LNCAP (cell line): ENCODE results near the gene DUSP15.

Experiments
- CTCF ChIP-seq: fragments of 450-650 bp; IDR thresholded peaks from 2 replicates; pipeline ENCODE4 v1.5.1; 2017; ENCODE audit warnings: mild to moderate bottlenecking

DUSP15 gene

GRCh38 chr20:31856516-31856915 is 13.8 kb downstream of the DUSP15 start:
- no peak for TF ChIP-seq CTCF

GRCh38 chr20:31853481-31853880 is 16.8 kb downstream of the DUSP15 start:
- TF ChIP-seq CTCF: no peak

- TF ChIP-seq CTCF: no peak
Measured at GRCh38 chr20:31851240-31851955, 18.9 kb downstream of the DUSP15 start.

GRCh38 chr20:31849306-31849930 is 20.9 kb downstream of the DUSP15 start:
- TF ChIP-seq CTCF: no peak

- no peak for TF ChIP-seq CTCF
Measured at GRCh38 chr20:31848088-31848999, 22.0 kb downstream of the DUSP15 start.

GRCh38 chr20:31846793-31847138 is 23.6 kb downstream of the DUSP15 start:
- peak; percentile 45; the same call in 1 of the 2 replicates for TF ChIP-seq CTCF

- TF ChIP-seq CTCF: no peak
Measured at GRCh38 chr20:31845300-31845863, 24.9 kb downstream of the DUSP15 start, which contains the start of gene FOXS1. Gene FOXS1 (minus strand): TSS chr20:31845604. CDS start chr20:31845542, 62 bp downstream.
